Liver (tissue), 3 donors: Measurements from ENCODE around the gene CCN2.

Experiments used
- TAF1 ChIP-seq: conservative IDR thresholded peaks from 2 replicates; pipeline ENCODE4 v1.6.1; 2016; ENCODE audit warnings: antibody characterized with exemption, mild to moderate bottlenecking
- TF ChIP-seq, protein P1 (sequence below): fragments of 150-350 bp; IDR thresholded peaks from 2 replicates; pipeline ENCODE4 v1.5.1; 2017; ENCODE audit warnings: improper control_type of control experiment, low read depth, low read length; ENCODE audit not compliant: missing input control
- donor health status: healthy.
- donor health status: healthy.

DNA sequence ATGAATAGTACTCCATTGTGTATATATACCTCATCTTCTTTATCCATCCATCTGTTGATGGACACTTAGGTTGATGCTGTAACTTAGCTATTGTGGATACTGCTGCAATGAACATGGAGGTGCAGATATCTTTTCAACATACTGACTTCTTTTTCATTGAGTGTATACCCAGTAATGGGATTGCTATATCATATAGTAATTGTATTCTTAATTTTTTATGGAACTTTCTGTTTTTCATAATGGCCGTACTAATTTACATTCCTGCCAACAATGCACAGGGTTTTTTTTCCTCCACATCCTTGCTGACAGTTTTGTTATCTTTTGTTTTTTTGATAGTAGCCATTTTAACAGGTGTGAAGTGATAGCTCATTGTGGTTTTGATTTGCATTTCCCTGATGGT lies 5.2 kb downstream of the CCN2 start:
- TF ChIP-seq TAF1, result no peak
- TF ChIP-seq, protein P1, sequence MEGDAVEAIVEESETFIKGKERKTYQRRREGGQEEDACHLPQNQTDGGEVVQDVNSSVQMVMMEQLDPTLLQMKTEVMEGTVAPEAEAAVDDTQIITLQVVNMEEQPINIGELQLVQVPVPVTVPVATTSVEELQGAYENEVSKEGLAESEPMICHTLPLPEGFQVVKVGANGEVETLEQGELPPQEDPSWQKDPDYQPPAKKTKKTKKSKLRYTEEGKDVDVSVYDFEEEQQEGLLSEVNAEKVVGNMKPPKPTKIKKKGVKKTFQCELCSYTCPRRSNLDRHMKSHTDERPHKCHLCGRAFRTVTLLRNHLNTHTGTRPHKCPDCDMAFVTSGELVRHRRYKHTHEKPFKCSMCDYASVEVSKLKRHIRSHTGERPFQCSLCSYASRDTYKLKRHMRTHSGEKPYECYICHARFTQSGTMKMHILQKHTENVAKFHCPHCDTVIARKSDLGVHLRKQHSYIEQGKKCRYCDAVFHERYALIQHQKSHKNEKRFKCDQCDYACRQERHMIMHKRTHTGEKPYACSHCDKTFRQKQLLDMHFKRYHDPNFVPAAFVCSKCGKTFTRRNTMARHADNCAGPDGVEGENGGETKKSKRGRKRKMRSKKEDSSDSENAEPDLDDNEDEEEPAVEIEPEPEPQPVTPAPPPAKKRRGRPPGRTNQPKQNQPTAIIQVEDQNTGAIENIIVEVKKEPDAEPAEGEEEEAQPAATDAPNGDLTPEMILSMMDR, result no peak
